HG02678 (cell line): Measurements from ENCODE around the gene SRPRB.
A peak's percentile ranks its signal among the peaks of the same experiment; 100 is the strongest.

Experiments
- ATAC-seq: cut with Tn5 transposase; IDR thresholded peaks from one replicate; pipeline ENCODE4 v1.9.1; 2021; ENCODE audit warnings: mild to moderate bottlenecking, moderate library complexity; ENCODE audit not compliant: unreplicated experiment

The SRPRB gene

GRCh38 chr3:133805702-133806475 is at the start of gene SRPRB:
Gene SRPRB, plus strand, starts transcription at chr3:133805815. Its CDS starts 34 bp downstream, at chr3:133805849.
- ATAC-seq, result peak; percentile 98

GRCh38 chr3:133756716-133757694 is 48.6 kb upstream of the SRPRB start:
- ATAC-seq, result no peak

GRCh38 chr3:133757701-133758567 is 47.7 kb upstream of the SRPRB start:
- no peak for ATAC-seq

GRCh38 chr3:133758568-133758928 is 47.1 kb upstream of the SRPRB start:
- no peak for ATAC-seq

- no peak for ATAC-seq
Measured at GRCh38 chr3:133758964-133759739, 46.5 kb upstream of the SRPRB start.

- ATAC-seq, result no peak
Measured at GRCh38 chr3:133759740-133760305, 45.8 kb upstream of the SRPRB start.

GRCh38 chr3:133760916-133761315 is 44.7 kb upstream of the SRPRB start:
- no peak for ATAC-seq

- no peak for ATAC-seq
Measured at GRCh38 chr3:133761605-133762484, 43.8 kb upstream of the SRPRB start.

GRCh38 chr3:133762539-133762938 is 43.1 kb upstream of the SRPRB start:
- ATAC-seq, result no peak

- no peak for ATAC-seq
Measured at GRCh38 chr3:133763797-133764683, 41.6 kb upstream of the SRPRB start.

- ATAC-seq, result no peak
Measured at GRCh38 chr3:133765256-133765655, 40.4 kb upstream of the SRPRB start.

GRCh38 chr3:133767607-133768006 is 38.0 kb upstream of the SRPRB start:
- ATAC-seq, result no peak

- ATAC-seq, result no peak
Measured at GRCh38 chr3:133769536-133769935, 36.1 kb upstream of the SRPRB start.

GRCh38 chr3:133773732-133774131 is 31.9 kb upstream of the SRPRB start:
- no peak for ATAC-seq

GRCh38 chr3:133775309-133775708 is 30.3 kb upstream of the SRPRB start:
- no peak for ATAC-seq

GRCh38 chr3:133775835-133776234 is 29.8 kb upstream of the SRPRB start:
- ATAC-seq, result no peak

- ATAC-seq, result no peak
Measured at GRCh38 chr3:133776794-133777438, 28.7 kb upstream of the SRPRB start.
